ENCODE data around the gene ABCC12. TPM values are rescaled to one million over a fixed set of nuclear protein-coding genes. Genes with fewer than 3 reads are reported as not detected.
"Not testable (repeated sequence)": the region's sequence is repeated elsewhere in the genome, so short reads cannot be mapped to it uniquely, and the experiment has no call there.

The ABCC12 gene
- 0.02 TPM in 1 of 2 replicates, not detected in the other for total RNA-seq (2014; rRNA removed; shearing (Covaris generic))

GRCh38 chr16:48155926-48156789 lies at the start of gene ABCC12:
TSS of gene ABCC12 (minus strand) at chr16:48155993. CDS start at chr16:48146424, 9,569 bp downstream.
- no peak for DNase-seq (ENCODE audit: low read depth)

DNA sequence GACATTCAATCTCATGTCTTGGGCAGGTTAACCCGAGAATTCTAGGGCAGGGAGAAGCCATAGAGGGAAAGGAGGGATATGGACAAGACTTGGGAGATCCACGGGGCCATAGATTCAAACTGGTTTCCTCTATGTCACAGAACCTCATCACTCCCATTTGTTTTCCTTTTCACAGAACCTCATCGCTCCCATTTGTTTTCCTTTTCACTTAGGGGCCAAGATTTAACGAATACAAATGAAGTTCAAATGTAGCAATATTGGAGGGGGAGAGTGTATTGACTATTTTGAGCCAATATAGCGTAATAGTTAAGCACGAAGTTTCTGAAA lies 49.0 kb upstream of the ABCC12 start:
- DNase-seq (ENCODE audit: low read depth), result no peak

- no peak for DNase-seq (ENCODE audit: low read depth)
Measured at GRCh38 chr16:48203974-48204824, 48.4 kb upstream of the ABCC12 start.

- no peak for DNase-seq (ENCODE audit: low read depth)
Measured at GRCh38 chr16:48201515-48202201, 45.9 kb upstream of the ABCC12 start.

- no peak for DNase-seq (ENCODE audit: low read depth)
Measured at GRCh38 chr16:48197294-48197693, 41.5 kb upstream of the ABCC12 start.

GRCh38 chr16:48194828-48195556 lies 39.2 kb upstream of the ABCC12 start:
- peak; percentile 34 for DNase-seq (ENCODE audit: low read depth)

DNA sequence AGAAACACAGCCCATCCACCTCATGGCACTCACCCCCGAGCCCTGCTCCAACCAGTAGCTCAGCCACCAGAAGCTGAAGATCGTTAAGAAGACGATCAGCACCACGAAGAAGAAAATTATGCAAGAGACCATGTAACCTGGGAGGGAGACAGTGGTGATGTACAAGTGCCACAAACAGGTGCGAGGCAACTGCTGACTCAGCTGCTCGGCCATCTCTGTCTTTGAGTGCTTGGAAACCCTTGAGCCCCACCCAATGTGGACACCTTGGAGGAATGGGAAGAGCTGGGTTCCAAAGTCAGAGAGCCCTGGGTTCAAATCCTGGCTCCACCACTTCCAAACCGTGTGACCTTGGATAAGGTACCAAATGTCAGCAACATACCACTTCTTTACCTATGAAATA lies 38.1 kb upstream of the ABCC12 start:
- DNase-seq (ENCODE audit: low read depth), result no peak

- DNase-seq (ENCODE audit: low read depth), result no peak
Measured at GRCh38 chr16:48188449-48189102, 32.8 kb upstream of the ABCC12 start.

- DNase-seq (ENCODE audit: low read depth), result no peak
Measured at GRCh38 chr16:48187779-48188178, 32.0 kb upstream of the ABCC12 start.

DNA sequence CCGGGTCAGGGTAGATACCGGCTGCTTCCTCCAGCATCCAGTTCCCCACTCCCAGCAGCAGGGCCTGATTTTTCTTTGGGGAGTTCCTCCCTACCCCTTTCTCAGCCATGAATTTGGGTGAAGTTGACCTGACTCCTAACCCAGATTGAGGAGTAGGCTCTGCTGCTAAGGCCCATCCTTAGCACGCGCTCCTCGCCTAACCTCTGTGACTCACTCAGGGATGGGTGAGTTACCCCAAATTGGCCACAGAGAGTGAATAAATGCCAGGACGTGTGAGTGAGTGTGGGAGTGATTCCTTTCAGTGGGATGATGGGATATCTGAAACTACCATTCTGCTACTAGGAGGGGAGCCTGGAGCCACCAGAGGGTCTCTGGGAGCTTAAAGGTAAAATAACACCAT lies 28.9 kb upstream of the ABCC12 start:
- DNase-seq (ENCODE audit: low read depth), result peak; percentile 21

DNA sequence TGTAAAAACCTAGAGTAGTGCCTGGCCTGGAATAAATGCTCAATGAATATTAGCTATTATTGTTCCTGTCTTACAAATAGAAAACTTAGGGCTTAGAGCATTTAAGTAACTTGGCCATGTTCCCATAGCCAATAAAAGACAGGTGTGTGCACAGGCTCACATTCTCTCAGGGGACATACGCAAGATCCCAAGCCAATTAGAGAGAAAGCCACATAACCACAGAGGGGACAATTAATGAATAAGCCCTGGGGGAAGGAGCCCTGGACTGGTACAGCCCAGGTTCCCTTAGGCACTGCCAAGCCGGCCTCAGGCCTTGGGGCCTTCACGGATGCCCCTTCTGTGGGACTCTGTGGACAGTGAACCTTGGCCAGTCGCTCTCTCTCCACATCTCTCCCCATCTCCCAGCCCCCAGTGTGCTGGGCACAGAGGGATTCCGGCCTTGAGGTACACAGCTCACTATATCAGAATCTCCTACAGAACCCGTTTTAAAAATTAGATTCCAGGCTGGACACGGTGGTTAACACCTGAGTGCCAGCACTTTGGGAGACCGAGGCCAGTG lies 27.3 kb upstream of the ABCC12 start:
- DNase-seq (ENCODE audit: low read depth), result peak; percentile 30

DNA sequence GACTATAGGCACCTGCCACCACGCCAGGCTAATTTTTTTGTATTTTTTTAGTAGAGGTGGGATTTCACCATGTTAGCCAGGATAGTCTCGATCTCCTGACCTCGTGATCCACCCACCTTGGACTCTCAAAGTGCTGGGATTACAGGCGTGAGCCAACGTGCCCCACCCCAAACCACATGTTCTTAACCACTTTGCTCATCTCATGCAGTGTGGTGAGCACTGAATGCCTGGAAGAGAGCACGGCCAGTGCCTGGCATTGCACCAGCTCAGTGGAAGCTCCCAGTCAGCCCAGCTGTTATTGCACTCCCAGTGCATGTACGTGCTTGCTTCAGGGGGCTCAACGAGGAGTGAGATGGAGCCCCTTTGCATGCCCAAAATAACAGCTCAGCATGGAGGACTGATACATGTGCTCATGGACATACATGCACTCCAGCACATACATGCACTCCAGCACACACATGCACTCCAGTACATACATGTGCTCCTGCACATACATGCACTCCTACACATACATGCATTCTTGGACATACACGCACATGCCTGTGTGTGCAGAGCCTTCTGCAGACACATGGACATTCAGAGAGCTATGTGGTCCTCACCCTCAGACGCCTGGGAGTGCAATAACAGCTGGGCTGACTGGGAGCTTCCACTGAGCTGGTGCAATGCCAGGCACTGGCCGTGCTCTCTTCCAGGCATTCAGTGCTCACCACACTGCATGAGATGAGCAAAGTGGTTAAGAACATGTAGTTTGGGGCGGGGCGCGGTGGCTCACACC lies 26.1 kb upstream of the ABCC12 start:
- not testable (repeated sequence) for DNase-seq (ENCODE audit: low read depth)

DNA sequence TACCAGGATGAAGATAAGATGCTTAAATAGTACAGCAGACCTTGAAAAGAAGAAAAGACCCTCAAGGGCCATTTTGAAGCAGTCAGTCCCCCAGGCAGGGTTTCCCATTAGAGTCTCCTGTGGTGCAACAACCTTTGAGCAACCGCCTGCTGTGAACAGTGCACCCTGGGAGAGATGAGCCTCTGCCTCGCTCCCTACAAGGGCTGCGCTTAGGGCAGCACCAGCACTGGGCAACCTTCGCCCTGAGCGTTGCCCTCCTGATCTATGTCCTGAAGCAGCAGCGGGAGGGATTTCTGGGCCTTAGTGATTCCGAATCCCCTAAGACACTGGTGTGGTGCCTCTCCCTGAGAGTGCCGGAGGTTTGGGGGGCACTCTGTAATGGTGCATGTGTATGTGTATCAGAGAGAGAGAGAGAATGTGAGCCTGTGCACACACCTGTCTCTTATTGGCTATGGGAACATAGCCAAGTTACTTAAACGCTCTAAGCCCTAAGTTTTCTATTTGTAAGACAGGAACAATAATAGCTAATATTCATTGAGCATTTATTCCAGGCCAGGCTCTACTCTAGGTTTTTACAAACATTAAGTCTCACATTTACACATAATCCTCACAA lies 25.2 kb upstream of the ABCC12 start:
- no peak for DNase-seq (ENCODE audit: low read depth)

GRCh38 chr16:48176635-48177408 lies 21.0 kb upstream of the ABCC12 start:
- no peak for DNase-seq (ENCODE audit: low read depth)

DNA sequence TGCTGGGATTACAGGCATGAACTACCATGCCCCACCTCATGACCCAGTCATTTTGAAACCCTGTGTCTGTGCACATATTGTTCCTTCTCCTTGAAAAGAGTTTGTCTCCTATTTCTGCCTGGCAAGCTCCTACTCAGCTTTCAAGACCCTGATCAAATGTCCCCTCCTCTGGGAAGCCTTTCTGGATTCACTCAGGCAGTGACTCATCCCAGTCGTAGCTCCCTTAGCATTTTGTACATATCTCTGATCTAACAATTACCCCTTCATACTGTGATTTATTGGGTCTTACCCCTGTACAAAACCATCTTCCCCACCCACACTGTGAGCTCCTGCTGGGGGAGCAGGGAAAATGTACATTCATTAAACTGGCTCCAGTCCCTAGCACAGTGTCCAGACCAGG lies 18.1 kb upstream of the ABCC12 start:
- DNase-seq (ENCODE audit: low read depth), result no peak

- DNase-seq (ENCODE audit: low read depth), result no peak
Measured at GRCh38 chr16:48172682-48173081, 16.9 kb upstream of the ABCC12 start.

DNA sequence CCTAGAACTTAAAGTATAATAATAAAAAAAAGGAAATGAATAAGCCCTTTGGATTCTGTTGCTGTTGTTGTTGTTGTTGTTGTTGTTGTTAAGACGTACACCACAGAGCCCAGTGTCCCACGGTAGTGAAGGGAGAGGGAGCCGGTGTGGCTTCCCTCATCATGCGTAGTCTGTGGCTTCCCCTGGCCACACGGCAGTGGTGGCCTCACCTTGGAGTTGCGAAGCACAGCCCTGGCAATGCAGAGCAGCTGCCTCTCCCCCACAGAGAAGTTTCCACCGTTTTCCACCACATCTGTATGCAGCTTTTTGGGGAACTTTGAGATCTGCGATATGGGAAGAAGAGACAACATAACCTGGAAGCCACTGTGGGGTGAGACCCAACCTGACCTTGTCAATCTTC lies 14.1 kb upstream of the ABCC12 start:
- DNase-seq (ENCODE audit: low read depth), result no peak

DNA sequence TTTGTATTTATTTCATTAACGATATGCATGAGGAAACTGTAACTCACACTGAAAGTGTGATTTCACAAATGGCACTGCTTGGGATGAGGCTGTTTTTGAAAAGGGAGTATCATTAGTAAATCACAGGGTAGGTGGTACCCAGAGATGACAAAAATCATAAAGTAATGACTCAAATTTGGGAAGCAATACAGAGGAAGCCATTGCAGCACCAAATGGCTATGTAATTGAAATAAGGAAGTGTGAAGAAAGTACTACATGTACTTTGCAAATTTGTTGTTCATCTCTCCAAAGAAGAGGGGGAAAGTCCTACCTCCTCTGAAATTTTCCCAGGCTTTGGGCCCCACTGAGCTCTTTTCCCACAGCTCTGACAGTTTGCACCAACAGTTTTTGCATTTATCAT lies 12.3 kb upstream of the ABCC12 start:
- DNase-seq (ENCODE audit: low read depth), result no peak

DNA sequence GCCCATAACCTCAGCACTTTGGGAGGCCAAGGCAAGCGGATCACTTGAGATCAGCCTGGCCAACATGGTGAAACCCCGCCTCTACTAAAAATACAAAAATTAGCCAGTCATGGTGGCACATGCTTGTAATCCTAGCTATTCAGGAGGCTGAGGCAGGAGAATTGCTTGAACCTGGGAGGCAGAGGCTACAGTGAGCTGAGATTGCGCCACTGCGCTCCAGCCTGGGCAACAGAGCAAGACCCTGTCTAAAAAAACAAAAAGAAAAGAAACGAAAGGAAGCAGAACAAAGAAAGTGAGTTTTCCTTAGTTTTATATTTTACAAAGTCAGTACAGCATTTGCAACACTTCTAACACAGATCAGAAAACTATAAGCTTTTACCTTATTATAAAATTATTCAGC lies 10.8 kb upstream of the ABCC12 start:
- not testable (repeated sequence) for DNase-seq (ENCODE audit: low read depth)

Measured in M059J (cell line).